Activated CD4-positive, alpha-beta T cell treated with anti-CD3 and anti-CD28 coated beads, Interleukin-2, amount 50 U/mL, for 1 hour (primary cell): ENCODE results near the gene WNT6.

Source experiments
- DNase-seq: peaks from one replicate; pipeline ENCODE4 v3.0.0-alpha.2; 2020

WNT6 gene

GRCh38 chr2:218858138-218858445, 1.5 kb upstream of the WNT6 start:
- DNase-seq, result no peak

- no peak for DNase-seq
Observed at GRCh38 chr2:218858671-218859555, 692 bp upstream of the WNT6 start.

GRCh38 chr2:218859988-218860831, 605 bp downstream of the WNT6 start:
- DNase-seq, result no peak

- DNase-seq, result no peak
Observed at GRCh38 chr2:218860950-218861381, 1.4 kb downstream of the WNT6 start.

GRCh38 chr2:218861645-218862318, 2.2 kb downstream of the WNT6 start:
- no peak for DNase-seq

- DNase-seq, result no peak
Observed at GRCh38 chr2:218863021-218863520, 3.5 kb downstream of the WNT6 start.

- no peak for DNase-seq
Observed at GRCh38 chr2:218865396-218865795, 5.8 kb downstream of the WNT6 start.

- no peak for DNase-seq
Observed at GRCh38 chr2:218865999-218866398, 6.4 kb downstream of the WNT6 start.

- DNase-seq, result no peak
Observed at GRCh38 chr2:218867900-218868299, 8.3 kb downstream of the WNT6 start.

- no peak for DNase-seq
Observed at GRCh38 chr2:218869064-218869463, 9.5 kb downstream of the WNT6 start.

GRCh38 chr2:218870984-218871344, 11.4 kb downstream of the WNT6 start:
- no peak for DNase-seq

- no peak for DNase-seq
Observed at GRCh38 chr2:218871345-218872302, 12.0 kb downstream of the WNT6 start.

- DNase-seq, result no peak
Observed at GRCh38 chr2:218872645-218873358, 13.2 kb downstream of the WNT6 start.

- no peak for DNase-seq
Observed at GRCh38 chr2:218873359-218874194, 14.0 kb downstream of the WNT6 start.

- DNase-seq, result no peak
Observed at GRCh38 chr2:218875692-218876246, 16.2 kb downstream of the WNT6 start.

GRCh38 chr2:218876562-218877219, 17.1 kb downstream of the WNT6 start:
- DNase-seq, result peak; percentile 77

GRCh38 chr2:218877331-218877730, 17.7 kb downstream of the WNT6 start:
- DNase-seq, result no peak

GRCh38 chr2:218877891-218878290, 18.3 kb downstream of the WNT6 start:
- no peak for DNase-seq

- no peak for DNase-seq
Observed at GRCh38 chr2:218878486-218878885, 18.9 kb downstream of the WNT6 start.
